Measurements from ENCODE around the gene SRM.

GRCh38 chr1:11065796-11066195, 6.0 kb upstream of the SRM start:
- TF ChIP-seq CTCF (IDR thresholded peaks at IDR 0.05) (no peak), EZH2 (IDR thresholded peaks at IDR 0.05; ENCODE audit: borderline replicate concordance, insufficient read depth, low read depth, low read length, poor library complexity, severe bottlenecking) (no peak)
